Ovary (tissue), 3 donors: ENCODE measurements around the gene SAXO1.

Experiments
- CTCF ChIP-seq, 3 donors: fragments of 450-650 bp in 2 of 3; fragments of 200-600 bp in 1 of 3; IDR thresholded peaks; one replicate each; pipeline versions ENCODE4 v1.5.1 to v1.8.0; 2016 to 2022; ENCODE audit warnings: antibody characterized with exemption in 3 of 3, mild to moderate bottlenecking in 1 of 3
- POLR2A ChIP-seq: fragments of 450-650 bp; IDR thresholded peaks from one replicate; pipeline ENCODE4 v1.6.1; 2017; ENCODE audit warnings: antibody characterized with exemption, mild to moderate bottlenecking, moderate library complexity
- donor health status: DM: no; HTN: no; CAD: no.

- TF ChIP-seq CTCF (IDR thresholded peaks at IDR 0.05) (no peak), POLR2A (no peak)
Measured at GRCh38 chr9:18969128-18969527, 63.9 kb downstream of the SAXO1 start.
